Tibial artery (tissue), 4 donors: ENCODE measurements around the gene SLC66A1.

ENCODE experiments used
- DNase-seq, 2 donors: peaks; one replicate each; pipeline ENCODE4 v3.0.0-alpha.2; 2019
- H3K27ac ChIP-seq, 2 donors: fragments of 200-600 bp; sonication (generic) in 1 of 2; 1 replicate in 1 of 2; 2 replicates in 1 of 2; pipeline ENCODE4 v1.5.1; 2018 to 2019; ENCODE audit warnings: mild to moderate bottlenecking in 1 of 2
- H3K27me3 ChIP-seq, 2 donors: fragments of 200-600 bp; sonication (generic) in 1 of 2; one replicate each; pipeline versions ENCODE4 v1.5.1 to v1.6.0; 2016 to 2019
- H3K36me3 ChIP-seq, 3 donors: fragments of 200-600 bp; sonication (generic) in 2 of 3; one replicate each; pipeline ENCODE4 v1.5.1; 2016 to 2019; ENCODE audit warnings: mild to moderate bottlenecking in 2 of 3
- H3K4me1 ChIP-seq, 4 donors: fragments of 200-600 bp; sonication (generic) in 2 of 4; 1 replicate in 3 of 4; 2 replicates in 1 of 4; pipeline ENCODE4 v1.5.1; 2016 to 2019
- H3K4me3 ChIP-seq, 2 donors: fragments of 200-600 bp; sonication (generic) in 1 of 2; 1 replicate in 1 of 2; 2 replicates in 1 of 2; pipeline ENCODE4 v1.5.1; 2018 to 2019; ENCODE audit warnings: mild to moderate bottlenecking in 2 of 2
- H3K9me3 ChIP-seq, 3 donors: fragments of 200-600 bp; sonication (generic) in 1 of 3; one replicate each; pipeline ENCODE4 v1.5.1; 2016 to 2019
- CTCF ChIP-seq, 2 experiments: fragments of 200-600 bp in 1 of 2; fragments of 450-650 bp in 1 of 2; IDR thresholded peaks; one replicate each; pipeline ENCODE4 v1.5.1; 2017 to 2019; ENCODE audit warnings: antibody characterized with exemption in 2 of 2, mild to moderate bottlenecking in 1 of 2, moderate library complexity in 1 of 2
- intact Hi-C: fragments of 100-400 bp; cut with DNase I; formaldehyde crosslinking; loops from one replicate; pipeline ENCODE4 v1.15.0; 2023; ENCODE audit warnings: low total_unique reads

The SLC66A1 gene

GRCh38 chr1:19360843-19361610 lies 48.9 kb downstream of the SLC66A1 start:
- no peaks in the 10 kb centered on the region for H3K27me3 ChIP-seq
- intact Hi-C loops = no loop called here
- no peak overlapping the region for H3K4me3 ChIP-seq
- H3K4me1 ChIP-seq = peaks cover 0 to 30% (median 14%) of the 10 kb centered on the region in 4 donors
- peaks cover 8 to 23% (median 15%) of the 10 kb centered on the region in 3 donors for H3K36me3 ChIP-seq
- DNase-seq = no peak
- H3K27ac ChIP-seq = no peak overlapping the region
- no peak for TF ChIP-seq CTCF (IDR thresholded peaks at IDR 0.05)
- H3K9me3 ChIP-seq = no peaks in the 10 kb centered on the region

- no peak for TF ChIP-seq CTCF (IDR thresholded peaks at IDR 0.05)
- H3K9me3 ChIP-seq = no peaks in the 10 kb centered on the region
- no peaks in the 10 kb centered on the region for H3K27me3 ChIP-seq
- intact Hi-C loops = no loop called here
- peaks cover 0 to 37% (median 16%) of the 10 kb centered on the region in 4 donors for H3K4me1 ChIP-seq
- H3K36me3 ChIP-seq = peaks cover 1 to 17% (median 8%) of the 10 kb centered on the region in 3 donors
- H3K4me3 ChIP-seq = no peak overlapping the region
- no peak for DNase-seq
- H3K27ac ChIP-seq = no peak overlapping the region
Measured at GRCh38 chr1:19361611-19362147, 49.6 kb downstream of the SLC66A1 start.

- Histone ChIP-seq H3K27ac (no peak overlapping the region), H3K9me3 (no peaks in the 10 kb centered on the region), H3K4me3 (no peak overlapping the region), H3K36me3 (peaks cover 0 to 8% (median 0%) of the 10 kb centered on the region in 3 donors), H3K4me1 (peaks cover 0 to 56% (median 24%) of the 10 kb centered on the region in 4 donors), H3K27me3 (no peaks in the 10 kb centered on the region)
- DNase-seq = no peak
- intact Hi-C loops = no loop called here
- TF ChIP-seq CTCF (IDR thresholded peaks at IDR 0.05) = no peak
Measured at GRCh38 chr1:19363536-19364152, 51.5 kb downstream of the SLC66A1 start.

- Histone ChIP-seq H3K9me3 (no peaks in the 10 kb centered on the region), H3K4me1 (peaks cover 0 to 53% (median 25%) of the 10 kb centered on the region in 4 donors), H3K27me3 (no peaks in the 10 kb centered on the region), H3K4me3 (no peak overlapping the region), H3K36me3 (peaks cover 0 to 8% (median 0%) of the 10 kb centered on the region in 3 donors), H3K27ac (no peak overlapping the region)
- DNase-seq = no peak
- intact Hi-C loops = no loop called here
- no peak for TF ChIP-seq CTCF (IDR thresholded peaks at IDR 0.05)
Measured at GRCh38 chr1:19365721-19366120, 53.6 kb downstream of the SLC66A1 start.

- no peak for DNase-seq
- peaks cover 0 to 45% (median 22%) of the 10 kb centered on the region in 4 donors for H3K4me1 ChIP-seq
Measured at GRCh38 chr1:19366599-19367536, 54.7 kb downstream of the SLC66A1 start.

More at GRCh38 chr1:19366599-19367536, 54.7 kb downstream of the SLC66A1 start:
- no peaks in the 10 kb centered on the region for H3K27me3 ChIP-seq
- no peak for TF ChIP-seq CTCF (IDR thresholded peaks at IDR 0.05)
- intact Hi-C loops = no loop called here
- H3K27ac ChIP-seq = no peak overlapping the region
- H3K4me3 ChIP-seq = no peak overlapping the region
- peaks cover 0 to 11% (median 8%) of the 10 kb centered on the region in 3 donors for H3K36me3 ChIP-seq
- H3K9me3 ChIP-seq = no peaks in the 10 kb centered on the region
